HG03108 (cell line): ENCODE measurements around the gene TMBIM1.
A peak's percentile ranks its signal among the peaks of the same experiment; 100 is the strongest.

ENCODE experiments used
- ATAC-seq: cut with Tn5 transposase; IDR thresholded peaks from one replicate; pipeline ENCODE4 v1.9.1; 2021; ENCODE audit warnings: moderate library complexity; ENCODE audit not compliant: unreplicated experiment

TMBIM1 gene

GRCh38 chr2:218292048-218293014, at the start of gene TMBIM1:
Gene TMBIM1, minus strand, starts transcription at chr2:218292503. Its CDS starts 10,362 bp downstream, at chr2:218282141.
- ATAC-seq = peak; percentile 59

DNA sequence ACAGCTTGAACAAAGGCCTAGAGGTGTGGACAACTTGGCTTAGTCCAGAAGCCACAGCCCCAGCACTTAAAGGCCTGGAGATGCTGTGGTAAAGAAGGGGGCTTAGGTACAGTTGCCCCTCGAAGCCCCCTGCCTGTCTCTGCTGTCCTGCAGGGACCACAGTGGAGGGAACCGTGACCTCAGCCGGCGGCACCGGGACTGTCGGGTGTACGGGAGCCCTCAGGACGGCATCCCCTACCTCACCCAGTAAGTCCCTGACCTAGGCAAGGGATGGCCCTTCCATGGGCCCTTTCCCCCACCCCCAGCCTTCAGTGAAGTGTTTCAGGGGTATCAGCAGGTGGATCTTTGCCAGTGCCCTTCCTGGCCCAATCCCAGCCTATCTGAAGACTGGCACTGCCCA, 49.1 kb upstream of the TMBIM1 start:
- no peak for ATAC-seq

DNA sequence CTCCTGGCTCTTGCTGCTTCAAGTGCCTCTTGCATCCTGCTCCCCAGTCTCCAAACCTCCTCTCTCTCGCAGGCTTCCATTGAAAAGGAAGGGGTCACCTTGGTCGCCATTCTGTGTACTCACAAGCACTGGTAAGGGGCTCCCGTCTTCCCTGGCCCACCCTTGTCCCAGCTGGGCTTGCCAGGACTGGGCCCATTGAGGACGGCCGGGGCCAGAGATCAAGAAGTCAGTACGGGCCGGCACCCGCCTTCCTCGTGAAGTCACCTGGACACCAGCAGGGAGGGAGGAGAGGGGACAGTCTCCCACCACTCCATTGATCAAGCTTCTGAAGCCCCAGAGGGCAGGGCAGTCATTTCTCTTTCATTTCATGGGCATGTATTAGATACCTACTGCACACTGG, 48.4 kb upstream of the TMBIM1 start:
- ATAC-seq = no peak

- no peak for ATAC-seq
These were observed 42.2 kb upstream of the TMBIM1 start for GRCh38 chr2:218334531-218334930.

- ATAC-seq = no peak
These were observed 40.8 kb upstream of the TMBIM1 start for GRCh38 chr2:218332920-218333645.

DNA sequence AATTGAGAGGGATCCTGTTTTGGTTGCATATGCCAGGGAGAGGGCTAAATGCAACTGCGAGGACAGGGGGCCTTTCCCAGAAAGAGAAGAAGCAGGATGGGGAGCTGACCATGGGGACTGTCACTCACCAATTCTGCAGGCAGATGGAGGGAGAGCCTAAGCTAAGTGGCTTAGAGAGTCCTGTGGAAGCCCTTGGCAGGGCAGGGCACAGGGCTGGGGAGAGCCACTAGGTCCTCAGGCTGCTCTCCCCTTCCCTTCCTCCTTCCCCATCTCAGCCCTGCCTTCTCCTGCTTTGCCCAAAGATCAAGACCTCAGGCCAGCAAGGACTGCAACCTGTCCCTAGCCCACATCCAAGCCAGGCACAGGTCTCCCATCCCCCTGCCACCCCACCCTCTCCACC, 40.0 kb upstream of the TMBIM1 start:
- ATAC-seq = no peak

- ATAC-seq = no peak
These were observed 39.4 kb upstream of the TMBIM1 start for GRCh38 chr2:218331745-218332144.

GRCh38 chr2:218329826-218330593, 37.7 kb upstream of the TMBIM1 start:
- peak; percentile 28 for ATAC-seq

GRCh38 chr2:218329027-218329825, 36.9 kb upstream of the TMBIM1 start:
- ATAC-seq = peak; percentile 37

- no peak for ATAC-seq
These were observed 36.0 kb upstream of the TMBIM1 start for GRCh38 chr2:218328294-218328693.

DNA sequence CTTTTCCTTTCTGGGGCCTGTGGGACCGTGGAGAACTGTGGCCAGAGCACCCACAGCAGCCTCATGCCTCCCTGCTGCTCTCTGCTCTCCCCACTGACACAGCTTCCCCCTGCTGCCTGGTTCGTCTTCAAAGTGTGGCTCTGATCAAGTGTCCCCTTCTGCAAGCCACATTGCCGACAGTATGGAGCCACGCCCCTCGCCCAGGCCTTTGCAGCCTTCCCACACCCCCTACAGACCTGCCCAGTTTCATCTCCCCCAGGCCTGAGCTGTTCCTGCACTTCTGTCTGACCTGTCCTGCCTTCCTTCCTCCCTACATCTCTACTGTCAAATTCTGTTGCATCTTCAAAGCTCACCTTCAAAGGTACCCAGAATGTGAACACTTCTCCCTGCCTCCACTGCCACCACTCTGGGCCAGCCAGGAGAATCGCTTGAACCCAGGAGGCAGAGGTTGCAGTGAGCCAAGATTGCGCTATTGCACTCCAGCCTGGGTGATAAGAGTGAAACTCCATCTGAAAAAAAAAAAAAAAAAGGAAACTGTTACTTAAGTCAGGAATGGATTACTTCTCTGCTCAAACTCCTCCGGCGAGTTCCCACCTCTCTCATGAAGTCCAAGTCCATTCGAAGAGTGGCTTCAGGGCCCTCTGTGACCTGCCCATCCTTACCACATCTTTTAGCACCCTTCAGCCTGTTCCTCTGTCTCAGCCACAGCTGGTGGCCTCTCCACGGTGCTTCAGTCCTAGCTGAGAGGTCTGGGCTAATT, 35.3 kb upstream of the TMBIM1 start:
- no peak for ATAC-seq

DNA sequence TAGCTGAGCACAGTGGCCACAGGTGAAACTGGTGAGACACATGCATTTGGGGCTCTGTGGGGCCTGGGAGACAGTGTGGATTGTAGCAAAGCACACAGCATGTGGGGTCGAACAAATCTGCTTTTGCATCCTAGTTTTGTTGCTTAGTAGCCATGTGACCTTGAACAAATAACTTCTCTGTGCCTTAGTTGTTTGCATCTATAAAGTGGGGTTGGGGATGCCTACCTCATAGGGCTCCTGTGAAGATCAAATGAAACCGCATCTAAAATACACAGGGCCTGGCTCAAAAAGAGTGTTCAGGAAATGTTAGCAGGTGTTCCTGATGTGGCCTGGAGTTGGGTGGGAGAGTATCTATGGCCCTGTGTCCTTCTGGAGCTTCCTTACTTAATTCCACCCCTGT, 34.0 kb upstream of the TMBIM1 start:
- no peak for ATAC-seq

GRCh38 chr2:218325566-218326160, 33.4 kb upstream of the TMBIM1 start:
- ATAC-seq = no peak

GRCh38 chr2:218323526-218324472, 31.5 kb upstream of the TMBIM1 start:
- no peak for ATAC-seq

DNA sequence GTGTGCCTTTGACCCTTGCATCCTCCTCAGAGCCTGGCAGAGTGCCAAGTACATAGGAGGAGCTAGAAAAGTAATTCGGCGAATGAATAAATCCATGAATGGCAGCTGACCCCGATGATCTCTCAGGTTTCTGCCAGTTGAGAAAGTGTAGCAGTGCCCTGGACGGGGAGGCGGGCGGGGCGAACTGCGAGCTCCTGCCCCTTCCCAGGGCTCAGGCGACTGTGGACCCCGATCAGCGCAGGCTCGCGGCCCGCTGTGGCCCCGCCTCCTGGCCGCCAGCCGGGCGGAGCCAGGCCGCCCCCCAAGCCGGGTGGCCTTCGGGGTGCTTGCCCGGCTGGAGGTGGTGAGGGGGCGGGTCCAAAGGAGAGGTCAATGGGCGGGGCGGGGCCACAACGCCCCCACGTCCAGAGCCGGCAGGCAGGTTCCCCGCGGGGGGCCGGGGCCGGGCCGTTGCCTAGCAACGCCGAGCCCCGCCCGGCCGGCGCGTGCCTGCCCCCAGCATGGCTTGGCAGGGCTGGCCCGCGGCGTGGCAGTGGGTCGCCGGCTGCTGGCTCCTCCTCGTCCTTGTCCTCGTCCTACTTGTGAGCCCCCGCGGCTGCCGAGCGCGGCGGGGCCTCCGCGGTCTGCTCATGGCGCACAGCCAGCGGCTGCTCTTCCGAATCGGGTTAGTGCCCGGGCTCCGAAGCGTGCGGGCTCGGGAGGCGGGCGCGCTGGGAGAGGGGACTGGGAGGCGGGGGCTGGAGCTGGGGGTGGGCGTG, 30.6 kb upstream of the TMBIM1 start:
- ATAC-seq = peak; percentile 63

DNA sequence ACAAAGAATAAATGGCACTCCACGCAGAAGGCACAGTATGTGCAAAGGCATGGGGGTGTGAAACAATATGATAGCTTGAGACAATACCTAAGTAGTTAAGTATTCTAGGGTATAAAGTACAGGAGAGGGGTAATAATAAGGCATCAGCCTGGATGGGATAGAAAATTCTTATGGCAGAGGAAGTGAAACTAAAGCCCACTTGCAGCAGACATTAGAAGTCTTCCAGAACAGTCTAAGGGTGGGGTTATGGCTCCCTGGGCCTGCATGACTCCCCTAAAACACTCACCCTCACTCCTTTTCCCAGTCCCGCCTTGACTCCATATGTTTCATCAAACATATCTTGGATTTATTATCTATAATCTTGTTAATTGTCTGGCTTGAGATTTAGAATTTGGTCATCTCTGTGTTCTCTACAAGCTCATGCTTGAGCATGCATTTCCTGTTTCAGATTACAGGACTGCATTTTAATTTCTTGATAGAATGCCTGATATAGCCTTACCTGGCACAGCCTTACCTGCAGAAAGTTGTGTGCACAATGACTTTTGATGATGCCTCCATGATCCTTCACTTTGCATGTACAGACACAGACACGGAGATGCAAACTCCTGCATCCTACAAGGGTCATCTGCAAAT, 28.5 kb upstream of the TMBIM1 start:
- no peak for ATAC-seq

DNA sequence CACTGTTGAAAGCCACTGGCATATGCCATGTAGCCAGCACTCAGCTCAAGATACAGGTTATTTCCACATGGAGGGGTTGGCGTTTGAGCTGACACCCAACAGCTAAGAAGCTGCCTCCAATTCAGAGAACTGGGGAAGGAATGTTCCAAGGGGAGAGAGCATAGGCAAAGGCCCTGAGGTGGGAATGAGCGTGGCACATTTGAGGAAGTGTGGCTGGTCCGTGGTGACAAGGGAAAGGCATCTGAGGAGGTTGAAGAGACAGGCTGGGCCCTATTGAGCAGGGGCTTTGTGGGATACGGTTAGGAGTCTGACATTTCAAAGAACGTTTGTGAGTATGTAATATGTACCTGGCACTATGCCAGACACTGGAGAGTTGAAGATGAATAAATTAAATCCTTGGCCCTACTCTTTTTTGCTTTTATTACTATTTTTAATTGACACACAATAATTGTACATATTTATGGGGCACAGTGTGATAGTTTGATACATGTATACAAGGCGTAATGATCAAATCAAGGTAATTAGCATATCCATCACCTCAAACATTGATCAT, 27.6 kb upstream of the TMBIM1 start:
- ATAC-seq = no peak
